Testis (tissue), 3 donors: ENCODE measurements around the gene EML4. TPM values are rescaled to one million over a fixed set of nuclear protein-coding genes. Genes with fewer than 3 reads are reported as not detected.

Source experiments
- DNase-seq: peaks from one replicate; pipeline ENCODE4 v3.0.0-alpha.2; 2019
- H3K27ac ChIP-seq, 2 donors: fragments of 200-600 bp; sonication (generic); one replicate each; pipeline ENCODE4 v1.5.1; 2019
- H3K27me3 ChIP-seq: fragments of 200-600 bp; sonication (generic); one replicate; pipeline ENCODE4 v1.5.1; 2019
- H3K36me3 ChIP-seq: fragments of 200-600 bp; sonication (generic); one replicate; pipeline ENCODE4 v1.5.1; 2017; ENCODE audit warnings: low read depth; ENCODE audit errors: missing control alignments
- H3K4me1 ChIP-seq: fragments of 200-600 bp; sonication (generic); one replicate; pipeline ENCODE4 v1.5.1; 2019
- H3K4me3 ChIP-seq, 2 donors: fragments of 200-600 bp; sonication (generic); one replicate each; pipeline ENCODE4 v1.5.1; 2017 to 2019
- H3K9me3 ChIP-seq: fragments of 200-600 bp; sonication (generic); one replicate; pipeline ENCODE4 v1.5.1; 2017
- POLR2A ChIP-seq: fragments of 450-650 bp; IDR thresholded peaks from one replicate; pipeline ENCODE4 v1.6.1; 2017; ENCODE audit warnings: antibody characterized with exemption, mild to moderate bottlenecking, moderate library complexity
- WGBS, 2 donors: methylation state at CpG; one replicate each; pipeline ENCODE4 v1.1.5; 2018; 5-methylcytosine and 5-hydroxymethylcytosine counted together
- intact Hi-C: fragments of 100-400 bp; cut with DNase I; formaldehyde crosslinking; loops from one replicate; pipeline ENCODE4 v1.15.1; 2023; ENCODE audit warnings: low total_unique reads
- polyA plus RNA-seq: library from polyadenylated mRNA; stranded (reverse); fragments of 350-450 nt; fragmentation: Illumina TruSeq; extraction: RNeasy Lipid Tissue Mini Kit (QIAGEN cat#74804); gene quantifications from one replicate; pipeline ENCODE4 v1.2.3, GENCODE V29; 2014; ENCODE audit warnings: low read depth, low replicate concordance; ENCODE audit not compliant: insufficient read depth
- total RNA-seq, 2 donors: library from RNA; depleted of rRNA; stranded (reverse); fragments of >200 nt; gene quantifications; one replicate each; pipeline ENCODE4 v1.2.3, GENCODE V29; 2016
- TF ChIP-seq, protein P1 (sequence below), 3 experiments: fragments of 450-650 bp in 2 of 3; fragments of 200-600 bp in 1 of 3; sonication (generic) in 1 of 3; IDR thresholded peaks; one replicate each; pipeline ENCODE4 v1.5.1; 2016 to 2019; ENCODE audit warnings: antibody characterized with exemption in 3 of 3, mild to moderate bottlenecking in 2 of 3, moderate library complexity in 1 of 3

Gene EML4
- total and polyA plus RNA-seq, 3 donors from 2014 or later = 49.0 to 71.0 (median 67.1) TPM

DNA sequence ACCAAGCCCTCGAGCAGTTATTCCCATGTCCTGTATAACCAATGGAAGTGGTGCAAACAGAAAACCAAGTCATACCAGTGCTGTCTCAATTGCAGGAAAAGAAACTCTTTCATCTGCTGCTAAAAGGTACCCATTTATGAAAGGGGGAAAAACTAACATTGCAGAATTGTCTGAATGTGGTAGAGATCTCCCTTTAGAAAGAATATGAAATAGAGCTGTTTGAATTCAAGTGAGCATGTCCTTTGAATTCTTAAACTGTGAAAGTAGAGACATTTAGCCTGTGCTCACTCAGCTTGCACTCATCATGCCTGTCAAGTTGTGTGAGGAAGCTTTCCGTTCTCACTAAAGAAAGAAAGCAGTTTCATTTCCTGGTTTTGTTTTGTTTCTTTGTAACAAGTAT is 87.4 kb downstream of the EML4 start:
- no peak overlapping the region for H3K27ac ChIP-seq
- H3K9me3 ChIP-seq = no peaks in the 10 kb centered on the region
- H3K4me3 ChIP-seq = no peak overlapping the region
- no peaks in the 10 kb centered on the region for H3K36me3 ChIP-seq
- H3K27me3 ChIP-seq = no peaks in the 10 kb centered on the region
- no peak for DNase-seq
- TF ChIP-seq POLR2A = no peak
- TF ChIP-seq, protein P1, sequence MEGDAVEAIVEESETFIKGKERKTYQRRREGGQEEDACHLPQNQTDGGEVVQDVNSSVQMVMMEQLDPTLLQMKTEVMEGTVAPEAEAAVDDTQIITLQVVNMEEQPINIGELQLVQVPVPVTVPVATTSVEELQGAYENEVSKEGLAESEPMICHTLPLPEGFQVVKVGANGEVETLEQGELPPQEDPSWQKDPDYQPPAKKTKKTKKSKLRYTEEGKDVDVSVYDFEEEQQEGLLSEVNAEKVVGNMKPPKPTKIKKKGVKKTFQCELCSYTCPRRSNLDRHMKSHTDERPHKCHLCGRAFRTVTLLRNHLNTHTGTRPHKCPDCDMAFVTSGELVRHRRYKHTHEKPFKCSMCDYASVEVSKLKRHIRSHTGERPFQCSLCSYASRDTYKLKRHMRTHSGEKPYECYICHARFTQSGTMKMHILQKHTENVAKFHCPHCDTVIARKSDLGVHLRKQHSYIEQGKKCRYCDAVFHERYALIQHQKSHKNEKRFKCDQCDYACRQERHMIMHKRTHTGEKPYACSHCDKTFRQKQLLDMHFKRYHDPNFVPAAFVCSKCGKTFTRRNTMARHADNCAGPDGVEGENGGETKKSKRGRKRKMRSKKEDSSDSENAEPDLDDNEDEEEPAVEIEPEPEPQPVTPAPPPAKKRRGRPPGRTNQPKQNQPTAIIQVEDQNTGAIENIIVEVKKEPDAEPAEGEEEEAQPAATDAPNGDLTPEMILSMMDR (IDR thresholded peaks at IDR 0.05) = no peak
- intact Hi-C loops = no loop called here
- no peaks in the 10 kb centered on the region for H3K4me1 ChIP-seq
- WGBS, 2 donors = 77 to 78% methylated on average over 2 of the region's 2 CpGs

DNA sequence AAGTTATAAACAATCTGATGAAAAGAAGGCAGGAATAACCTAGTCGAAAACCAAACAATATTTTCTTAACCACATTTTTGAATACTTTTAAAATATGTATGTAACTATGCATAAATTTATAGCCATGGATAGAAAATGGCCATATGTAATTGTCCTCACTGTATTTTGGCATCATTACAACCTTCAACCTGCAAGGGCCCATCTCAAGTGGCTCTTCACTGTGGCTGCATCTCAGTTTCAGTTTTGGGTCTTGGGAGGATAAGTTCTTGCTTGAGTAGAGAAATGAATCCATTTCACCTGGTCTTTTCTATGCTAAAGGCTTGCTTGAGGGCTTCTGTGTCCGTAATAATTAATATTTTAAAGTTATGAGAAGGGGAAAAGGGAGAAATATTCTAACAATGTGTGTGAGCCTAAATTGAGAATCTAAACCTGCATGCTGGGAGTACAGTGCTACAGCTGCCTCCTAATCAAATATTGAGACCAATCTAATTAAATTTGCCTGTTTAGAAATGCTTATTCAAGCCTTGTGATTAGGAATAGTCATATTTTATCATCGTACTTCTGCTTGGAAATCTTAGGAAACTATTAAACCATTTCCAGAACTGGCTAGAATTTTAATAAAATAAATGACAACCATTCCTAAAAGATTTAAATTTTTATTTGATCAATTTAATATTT is 92.5 kb downstream of the EML4 start:
- intact Hi-C loops = no loop called here
- Histone ChIP-seq H3K27ac (no peak overlapping the region), H3K27me3 (no peaks in the 10 kb centered on the region), H3K9me3 (no peaks in the 10 kb centered on the region), H3K4me1 (no peaks in the 10 kb centered on the region), H3K4me3 (no peak overlapping the region), H3K36me3 (no peaks in the 10 kb centered on the region)
- DNase-seq = no peak
- TF ChIP-seq, protein P1 (IDR thresholded peaks at IDR 0.05) = no peak
- TF ChIP-seq POLR2A = no peak
- WGBS, 2 donors = 95% methylated on average over 3 of the region's 3 CpGs

DNA sequence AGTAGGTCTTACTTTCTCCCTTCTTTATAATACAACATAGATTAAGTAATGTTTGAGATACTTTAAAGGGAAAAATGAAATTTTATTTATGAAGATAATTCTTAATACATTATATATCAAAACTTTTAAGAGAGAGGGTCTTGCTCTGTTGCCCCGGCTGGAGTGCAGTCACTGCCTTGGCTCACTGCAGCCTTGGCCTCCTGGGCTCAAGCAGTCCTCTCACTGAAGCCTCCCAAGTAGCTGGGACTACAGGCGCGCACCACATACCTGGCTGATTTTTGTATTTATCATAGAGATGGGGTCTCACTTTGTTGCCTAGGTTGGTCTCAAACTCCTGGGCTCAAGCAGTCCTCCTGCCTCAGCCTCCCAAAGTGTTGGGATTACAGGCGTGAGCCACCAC is 97.1 kb downstream of the EML4 start:
- no peaks in the 10 kb centered on the region for H3K4me1 ChIP-seq
- no peak overlapping the region for H3K4me3 ChIP-seq
- H3K27me3 ChIP-seq = no peaks in the 10 kb centered on the region
- H3K27ac ChIP-seq = no peak overlapping the region
- intact Hi-C loops = no loop called here
- H3K36me3 ChIP-seq = no peaks in the 10 kb centered on the region
- H3K9me3 ChIP-seq = no peaks in the 10 kb centered on the region
- WGBS, 2 donors = 97% methylated on average over 4 of the region's 4 CpGs
- TF ChIP-seq, protein P1 (IDR thresholded peaks at IDR 0.05) = no peak
- no peak for TF ChIP-seq POLR2A
- DNase-seq = no peak

DNA sequence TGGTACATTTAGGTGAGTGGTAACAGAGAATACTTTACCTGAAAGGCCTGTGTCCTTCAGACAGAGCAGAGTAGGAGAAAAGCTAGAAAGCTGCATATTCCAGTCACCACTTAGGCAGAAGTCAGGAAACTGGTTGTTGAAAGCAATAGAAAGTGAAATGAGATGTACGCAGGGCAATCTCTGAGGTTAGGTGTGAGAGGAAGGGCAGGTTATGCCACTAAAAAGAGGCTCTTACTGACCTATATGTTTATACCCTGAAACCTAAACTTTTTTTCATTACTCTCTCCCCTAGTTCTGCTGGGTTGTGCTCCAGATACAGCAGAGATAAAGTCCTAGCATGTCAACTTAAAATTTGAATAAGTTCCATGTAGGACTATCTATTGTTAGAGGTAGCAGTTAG is 98.4 kb downstream of the EML4 start:
- no peaks in the 10 kb centered on the region for H3K36me3 ChIP-seq
- H3K9me3 ChIP-seq = no peaks in the 10 kb centered on the region
- H3K27me3 ChIP-seq = no peaks in the 10 kb centered on the region
- intact Hi-C loops = no loop called here
- DNase-seq = no peak
- TF ChIP-seq, protein P1 (IDR thresholded peaks at IDR 0.05) = no peak
- no peaks in the 10 kb centered on the region for H3K4me1 ChIP-seq
- no peak overlapping the region for H3K4me3 ChIP-seq
- H3K27ac ChIP-seq = no peak overlapping the region
- 65 to 90% methylated on average over 1 of the region's 1 CpG for WGBS, 2 donors

DNA sequence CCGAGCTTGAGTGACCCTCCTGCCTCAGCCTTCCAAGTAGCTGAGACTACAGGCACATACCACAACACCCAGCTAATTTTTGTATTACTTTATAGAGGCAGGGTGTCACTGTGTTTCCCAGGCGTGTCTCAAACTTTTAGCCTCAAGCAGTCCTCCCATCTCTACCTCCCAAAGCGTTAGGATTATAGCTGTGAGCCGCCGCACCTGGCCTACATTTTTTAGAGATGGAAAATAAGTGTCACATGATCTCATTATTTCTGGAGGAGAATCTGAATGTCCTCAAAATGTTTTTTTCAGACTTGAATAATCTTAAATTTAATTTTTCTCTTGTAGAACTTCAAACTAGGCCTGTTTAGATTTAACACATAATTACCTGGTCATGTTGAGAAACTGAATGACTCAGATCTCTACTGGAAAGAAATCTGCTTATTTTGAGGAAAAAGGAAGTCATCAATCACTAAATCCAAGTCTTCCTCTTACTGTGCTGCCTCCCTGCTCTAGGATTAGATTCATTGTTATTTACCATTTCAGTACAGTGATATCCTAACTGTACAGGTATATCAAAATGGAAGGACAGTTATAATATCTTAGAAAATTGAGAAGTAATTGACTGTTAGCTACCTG is 99.5 kb downstream of the EML4 start:
- H3K27me3 ChIP-seq = no peaks in the 10 kb centered on the region
- intact Hi-C loops = no loop called here
- no peak overlapping the region for H3K27ac ChIP-seq
- 95 to 99% methylated on average over 5 of the region's 5 CpGs for WGBS, 2 donors
- H3K4me3 ChIP-seq = no peak overlapping the region
- no peaks in the 10 kb centered on the region for H3K4me1 ChIP-seq
- no peak for DNase-seq
- no peaks in the 10 kb centered on the region for H3K36me3 ChIP-seq
- H3K9me3 ChIP-seq = no peaks in the 10 kb centered on the region
- TF ChIP-seq, protein P1 (IDR thresholded peaks at IDR 0.05) = no peak
- TF ChIP-seq POLR2A = no peak
